GM12878 (cell line): ENCODE results near the gene LRP1B. TPM values are rescaled to one million over a fixed set of nuclear protein-coding genes. Genes with fewer than 3 reads are reported as not detected.

ENCODE experiments used
- ATAC-seq: fragments of 200-7000 bp; cut with Tn5 transposase; 3 replicates; pipeline ENCODE4 v1.9.1; 2020; ENCODE audit warnings: mild to moderate bottlenecking, moderate library complexity
- BruUV-seq: library from RNA; stranded (reverse); fragments of 400-500 nt; replicated peaks from 2 replicates; lab custom pipeline; 2021; lab: Mats Ljungman, UMichigan
- CTCF ChIA-PET: fragments of 300-600 bp; sonication (Branson Sonifier 250); formaldehyde crosslinking; extraction: SDS; loops from one replicate; lab custom pipeline; 2021; ENCODE audit warnings: inconsistent platforms; lab: Yijun Ruan, JAX
- POLR2A ChIA-PET: fragments of 350-600 bp; formaldehyde crosslinking; extraction: SDS; loops from one replicate; lab custom pipeline; 2021; ENCODE audit warnings: inconsistent platforms; lab: Charles Lee
- RAD21 ChIA-PET: fragments of 300-600 bp; sonication (Branson Sonifier 250); formaldehyde crosslinking; loops from one replicate; lab custom pipeline; 2023; ENCODE audit warnings: antibody characterized with exemption; ENCODE audit not compliant: unreplicated experiment; lab: Charles Lee
- SMC1A ChIA-PET: fragments of 300-600 bp; sonication (Branson Sonifier 250); formaldehyde crosslinking; loops from one replicate; lab custom pipeline; 2023; ENCODE audit not compliant: unreplicated experiment, uncharacterized antibody; lab: Charles Lee
- DNase-seq: peaks from one replicate; pipeline ENCODE4 v3.0.0-alpha.2; 2011; ENCODE audit warnings: low read depth, low spot score
- FAIRE-seq: peaks from 3 replicates; lab custom pipeline; 2011; peaks lifted over from hg19 to GRCh38; lab: Jason Lieb, UNC
- H2AFZ ChIP-seq: 2 replicates; pipeline ENCODE4 v1.6.0; 2011; ENCODE audit warnings: low read depth, low read length, control low read depth; ENCODE audit not compliant: control insufficient read depth
- H3K27ac ChIP-seq: 2 replicates; pipeline ENCODE4 v1.5.1; 2011; ENCODE audit warnings: control low read depth; ENCODE audit not compliant: control insufficient read depth, insufficient read depth
- H3K27me3 ChIP-seq, 2 experiments: replicated peaks in 1 of 2; 2 replicates each; pipeline versions ENCODE4 v1.6.0 to v1.6.1; 2011; ENCODE audit warnings: low read length in 1 of 2; ENCODE audit not compliant: control insufficient read depth in 2 of 2, insufficient read depth in 2 of 2
- H3K36me3 ChIP-seq, 2 experiments: 2 replicates each; pipeline ENCODE4 v1.5.1; 2011; ENCODE audit warnings: low read length in 1 of 2; ENCODE audit not compliant: control insufficient read depth in 2 of 2, insufficient read depth in 2 of 2
- H3K4me1 ChIP-seq: 2 replicates; pipeline ENCODE4 v1.6.1; 2011; ENCODE audit warnings: mild to moderate bottlenecking, low read length, moderate library complexity, mixed read lengths; ENCODE audit not compliant: control insufficient read depth, insufficient read depth
- H3K4me2 ChIP-seq: 2 replicates; pipeline ENCODE4 v1.6.0; 2011; ENCODE audit warnings: control low read depth; ENCODE audit not compliant: control insufficient read depth, insufficient read depth
- H3K4me3 ChIP-seq: fragments of 200-600 bp; sonication (generic); 2 replicates; pipeline ENCODE4 v1.5.1; 2016
- H3K79me2 ChIP-seq: 2 replicates; pipeline ENCODE4 v1.6.0; 2011; ENCODE audit warnings: low read length; ENCODE audit not compliant: control insufficient read depth, insufficient read depth
- H3K9ac ChIP-seq: 2 replicates; pipeline ENCODE4 v1.8.0; 2011; ENCODE audit warnings: low read length, control low read depth, mixed read lengths; ENCODE audit not compliant: control insufficient read depth, insufficient read depth
- H3K9me3 ChIP-seq: replicated peaks from 3 replicates; pipeline ENCODE4 v1.5.1; 2011; ENCODE audit warnings: mild to moderate bottlenecking, low read length; ENCODE audit not compliant: control insufficient read depth, insufficient read depth
- H4K20me1 ChIP-seq: 2 replicates; pipeline ENCODE4 v1.6.0; 2011; ENCODE audit not compliant: control insufficient read depth, insufficient read depth
- BCL11A ChIP-seq: IDR thresholded peaks from 2 replicates; pipeline ENCODE4 v1.6.1; 2011; ENCODE audit warnings: low read depth, low read length
- E2F4 ChIP-seq: IDR thresholded peaks from 2 replicates; pipeline ENCODE4 v1.6.1; 2012; ENCODE audit warnings: low read depth, low read length, improper control_type of control experiment
- IRF3 ChIP-seq: fragments of 450-650 bp; IDR thresholded peaks from 2 replicates; pipeline ENCODE4 v1.6.1; 2014; ENCODE audit warnings: mild to moderate bottlenecking
- MEF2A ChIP-seq: IDR thresholded peaks from 2 replicates; pipeline ENCODE4 v1.6.1; 2011; ENCODE audit warnings: low read depth, mild to moderate bottlenecking, low read length, moderate library complexity; ENCODE audit not compliant: insufficient read depth
- PAX8 ChIP-seq: fragments of 450-650 bp; IDR thresholded peaks from 2 replicates; pipeline ENCODE4 v1.6.1; 2017; ENCODE audit warnings: mild to moderate bottlenecking, moderate library complexity
- SP1 ChIP-seq: IDR thresholded peaks from one replicate; pipeline ENCODE4 v1.6.1; 2011; ENCODE audit warnings: low read depth, low read length
- SPI1 ChIP-seq: IDR thresholded peaks from 2 replicates; pipeline ENCODE4 v1.6.1; 2011; ENCODE audit warnings: low read depth, mild to moderate bottlenecking, low read length, moderate library complexity, borderline replicate concordance; ENCODE audit not compliant: insufficient read depth
- WRNIP1 ChIP-seq: IDR thresholded peaks from 2 replicates; pipeline ENCODE4 v1.6.1; 2011; ENCODE audit warnings: low read depth, low read length, improper control_type of control experiment, borderline replicate concordance
- ZBED1 ChIP-seq: IDR thresholded peaks from 2 replicates; pipeline ENCODE4 v1.6.1; 2016; ENCODE audit warnings: borderline replicate concordance
- ZNF622 ChIP-seq: fragments of 450-650 bp; IDR thresholded peaks from 2 replicates; pipeline ENCODE4 v1.6.1; 2017; ENCODE audit warnings: mild to moderate bottlenecking, inconsistent platforms
- WGBS: methylation state at CpG from one replicate; pipeline ENCODE4 v1.1.6; 2016; ENCODE audit warnings: low lambda C conversion rate; ENCODE audit not compliant: insufficient replicate concordance, insufficient coverage; ENCODE audit errors: missing lambda C conversion rate; 5-methylcytosine and 5-hydroxymethylcytosine counted together
- in situ Hi-C: fragments of 300-500 bp; cut with MboI; formaldehyde crosslinking; loops from 9 replicates; pipeline ENCODE4 v1.14.3; 2018; ENCODE audit warnings: mixed read lengths
- intact Hi-C: fragments of 100-400 bp; cut with micrococcal nuclease; formaldehyde crosslinking; loops from one replicate; pipeline ENCODE4 v1.14.2; 2022; ENCODE audit not compliant: unreplicated experiment
- polyA plus RNA-seq, 11 experiments: library from polyadenylated mRNA; depleted of rRNA in 4 of 11; unstranded in 6 of 11; stranded (reverse) in 5 of 11; fragments of >200 nt; fragmentation: Nextera tagmentation in 4 of 11; fragmentation: Illumina TruSeq in 1 of 11; extraction: Ambion mirVana in 4 of 11; extraction: Trizol in 1 of 11; gene quantifications; 1 replicate in 1 of 11; 2 replicates in 10 of 11; pipeline versions ENCODE4 v1.2.1 to v1.2.3, GENCODE V29; 2011 to 2016; ENCODE audit warnings: inconsistent platforms in 2 of 11, missing spikeins in 2 of 11, low read depth in 1 of 11
- total RNA-seq, 4 experiments: library from RNA; depleted of rRNA in 3 of 4; stranded (reverse); fragments of >200 nt in 3 of 4; fragmentation: Illumina TruSeq in 1 of 4; extraction: Trizol in 1 of 4; gene quantifications; 2 replicates each; pipeline versions ENCODE4 v1.2.1 to v1.2.3, GENCODE V29; 2013 to 2021

Gene LRP1B
- total and polyA plus RNA-seq, 10 of the 15 experiments (the other 5 are each of a cell fraction or from before 2014, with no cell fraction given), result under 0.01 to 0.06 (median 0.03) TPM; not detected in 5

- H3K27ac ChIP-seq, result no peak overlapping the region
- no peak overlapping the region for H2AFZ ChIP-seq
- ChIA-PET CTCF (no interaction called here), POLR2A (no interaction called here), RAD21 (no interaction called here), SMC1A (no interaction called here)
- no TSS peak for BruUV-seq
- H3K27me3 ChIP-seq, result no peaks in the 10 kb centered on the region; a peak in 1 of 4 replicates
- no peak for FAIRE-seq
- DNase-seq, result no peak
- TF ChIP-seq BCL11A, result no peak
- no peak for TF ChIP-seq ZNF622
- TF ChIP-seq PAX8, result no peak
- no peak for TF ChIP-seq IRF3
- no peak for TF ChIP-seq ZBED1
- no peaks in the 10 kb centered on the region for H3K79me2 ChIP-seq
- in situ Hi-C loops (no loop called here), intact Hi-C loops (no loop called here)
- H4K20me1 ChIP-seq, result no peaks in the 10 kb centered on the region
- no peaks in the 10 kb centered on the region for H3K9me3 ChIP-seq
- H3K4me1 ChIP-seq, result no peaks in the 10 kb centered on the region
- ATAC-seq, result no peak
- no peak overlapping the region for H3K9ac ChIP-seq
- H3K4me3 ChIP-seq, result no peak overlapping the region
- no peak overlapping the region for H3K4me2 ChIP-seq
- H3K36me3 ChIP-seq, result no peaks in the 10 kb centered on the region
These were observed 5.8 kb upstream of the LRP1B start for GRCh38 chr2:142136571-142136970.

GRCh38 chr2:142134911-142135310 lies 4.1 kb upstream of the LRP1B start:
- SMC1A ChIA-PET, result no interaction called here
- peaks cover 5% of the 10 kb centered on the region; the same call in 1 of the 2 replicates for H3K4me1 ChIP-seq
- H3K79me2 ChIP-seq, result no peaks in the 10 kb centered on the region
- no peak overlapping the region for H3K9ac ChIP-seq
- ATAC-seq (no peak), DNase-seq (no peak), FAIRE-seq (no peak)
- no peaks in the 10 kb centered on the region for H3K9me3 ChIP-seq
- POLR2A ChIA-PET, result no interaction called here
- CTCF ChIA-PET, result no interaction called here
- H3K36me3 ChIP-seq, result no peaks in the 10 kb centered on the region
- H3K27me3 ChIP-seq, result peaks cover 12 to 14% of the 10 kb centered on the region in 2 experiments
- BruUV-seq, result no TSS peak
- H4K20me1 ChIP-seq, result no peaks in the 10 kb centered on the region
- 44% methylated on average over 3 of the region's 3 CpGs for WGBS
- TF ChIP-seq E2F4 (no peak), SP1 (no peak), SPI1 (no peak), MEF2A (no peak), WRNIP1 (no peak)
- H3K27ac ChIP-seq, result no peak overlapping the region
- in situ Hi-C loops (no loop called here), intact Hi-C loops (no loop called here)
- H3K4me2 ChIP-seq, result no peak overlapping the region
- no peak overlapping the region for H3K4me3 ChIP-seq
- RAD21 ChIA-PET, result no interaction called here
- no peak overlapping the region for H2AFZ ChIP-seq
